HEK293 (cell line): ENCODE results near the gene RPS19.

Experiments
- HOXA7 ChIP-seq: sonication (generic); formaldehyde crosslinking; IDR thresholded peaks from 2 replicates; pipeline ENCODE4 v1.8.1; 2022; ENCODE audit warnings: missing genetic modification reagents, borderline replicate concordance
- ZBTB20 ChIP-seq: fragments of 450-650 bp; formaldehyde crosslinking; IDR thresholded peaks from 2 replicates; pipeline ENCODE4 v1.5.1; 2016; ENCODE audit warnings: missing biosample characterization, missing genetic modification characterization
- ZBTB48 ChIP-seq: fragments of 450-650 bp; formaldehyde crosslinking; IDR thresholded peaks from 2 replicates; pipeline ENCODE4 v1.5.1; 2016; ENCODE audit warnings: missing biosample characterization, missing genetic modification characterization
- ZBTB7A ChIP-seq: fragments of 450-650 bp; formaldehyde crosslinking; IDR thresholded peaks from 2 replicates; pipeline ENCODE4 v1.5.1; 2016; ENCODE audit warnings: low read depth, missing biosample characterization, missing genetic modification characterization
- ZFP3 ChIP-seq: fragments of 450-650 bp; formaldehyde crosslinking; IDR thresholded peaks from 2 replicates; pipeline ENCODE4 v1.5.1; 2016; ENCODE audit warnings: low read depth, missing biosample characterization, missing genetic modification characterization
- ZFP69B ChIP-seq: fragments of 450-650 bp; formaldehyde crosslinking; IDR thresholded peaks from 2 replicates; pipeline ENCODE4 v1.5.1; 2016; ENCODE audit warnings: missing biosample characterization, missing genetic modification characterization
- ZIC2 ChIP-seq: fragments of 450-650 bp; formaldehyde crosslinking; IDR thresholded peaks from 2 replicates; pipeline ENCODE4 v1.5.1; 2016; ENCODE audit warnings: missing biosample characterization, missing genetic modification characterization
- ZNF112 ChIP-seq: fragments of 450-650 bp; formaldehyde crosslinking; IDR thresholded peaks from 2 replicates; pipeline ENCODE4 v1.5.0; 2017; ENCODE audit warnings: missing biosample characterization, missing genetic modification characterization
- ZNF132 ChIP-seq: fragments of 450-650 bp; formaldehyde crosslinking; IDR thresholded peaks from 2 replicates; pipeline ENCODE4 v1.5.1; 2017; ENCODE audit warnings: missing biosample characterization, missing genetic modification characterization, borderline replicate concordance
- ZNF138 ChIP-seq: fragments of 450-650 bp; formaldehyde crosslinking; IDR thresholded peaks from 2 replicates; pipeline ENCODE4 v1.5.1; 2016; ENCODE audit warnings: missing biosample characterization, missing genetic modification characterization, borderline replicate concordance
- ZNF184 ChIP-seq: fragments of 450-650 bp; IDR thresholded peaks from 2 replicates; pipeline ENCODE4 v1.5.1; 2018; ENCODE audit warnings: missing biosample characterization, mild to moderate bottlenecking, missing genetic modification characterization
- ZNF211 ChIP-seq: fragments of 450-650 bp; formaldehyde crosslinking; IDR thresholded peaks from 2 replicates; pipeline ENCODE4 v1.5.1; 2016; ENCODE audit warnings: low read depth, missing biosample characterization, missing genetic modification characterization
- ZNF248 ChIP-seq: fragments of 450-650 bp; formaldehyde crosslinking; IDR thresholded peaks from 2 replicates; pipeline ENCODE4 v1.5.1; 2017; ENCODE audit warnings: missing biosample characterization, missing genetic modification characterization
- ZNF280C ChIP-seq: fragments of 450-650 bp; formaldehyde crosslinking; IDR thresholded peaks from 2 replicates; pipeline ENCODE4 v1.5.1; 2016; ENCODE audit warnings: missing biosample characterization, missing genetic modification characterization
- ZNF335 ChIP-seq: fragments of 450-650 bp; formaldehyde crosslinking; conservative IDR thresholded peaks from 2 replicates; pipeline ENCODE4 v1.5.1; 2016; ENCODE audit warnings: missing biosample characterization, missing genetic modification characterization
- ZNF404 ChIP-seq: fragments of 450-650 bp; formaldehyde crosslinking; IDR thresholded peaks from 2 replicates; pipeline ENCODE4 v1.5.1; 2017; ENCODE audit warnings: missing biosample characterization, missing genetic modification characterization
- ZNF501 ChIP-seq: fragments of 450-650 bp; formaldehyde crosslinking; IDR thresholded peaks from 2 replicates; pipeline ENCODE4 v1.5.1; 2016; ENCODE audit warnings: missing biosample characterization, missing genetic modification characterization
- ZNF510 ChIP-seq: fragments of 450-650 bp; formaldehyde crosslinking; IDR thresholded peaks from 2 replicates; pipeline ENCODE4 v1.5.1; 2018; ENCODE audit warnings: mild to moderate bottlenecking, missing genetic modification characterization, missing biosample characterization; ENCODE audit not compliant: insufficient replicate concordance
- ZNF529 ChIP-seq: fragments of 450-650 bp; formaldehyde crosslinking; IDR thresholded peaks from 2 replicates; pipeline ENCODE4 v1.5.1; 2017; ENCODE audit warnings: missing genetic modification characterization, missing biosample characterization; ENCODE audit not compliant: insufficient replicate concordance
- ZNF530 ChIP-seq: fragments of 450-650 bp; formaldehyde crosslinking; IDR thresholded peaks from 2 replicates; pipeline ENCODE4 v1.5.1; 2016; ENCODE audit warnings: low read depth, missing biosample characterization, missing genetic modification characterization
- ZNF548 ChIP-seq: fragments of 450-650 bp; formaldehyde crosslinking; IDR thresholded peaks from 2 replicates; pipeline ENCODE4 v1.5.1; 2016; ENCODE audit warnings: missing biosample characterization, missing genetic modification characterization
- ZNF555 ChIP-seq: fragments of 450-650 bp; formaldehyde crosslinking; conservative IDR thresholded peaks from 2 replicates; pipeline ENCODE4 v1.5.1; 2017; ENCODE audit warnings: missing biosample characterization, mild to moderate bottlenecking, missing genetic modification characterization, inconsistent platforms
- ZNF561 ChIP-seq: fragments of 450-650 bp; IDR thresholded peaks from 2 replicates; pipeline ENCODE4 v1.5.1; 2018; ENCODE audit warnings: missing biosample characterization, missing genetic modification characterization, borderline replicate concordance
- ZNF629 ChIP-seq: fragments of 450-650 bp; formaldehyde crosslinking; IDR thresholded peaks from 2 replicates; pipeline ENCODE4 v1.5.1; 2017; ENCODE audit warnings: missing biosample characterization, missing genetic modification characterization
- ZNF747 ChIP-seq: fragments of 450-650 bp; formaldehyde crosslinking; IDR thresholded peaks from 2 replicates; pipeline ENCODE4 v1.5.1; 2016; ENCODE audit warnings: missing biosample characterization, missing genetic modification characterization
- ZNF777 ChIP-seq: fragments of 450-650 bp; formaldehyde crosslinking; IDR thresholded peaks from 2 replicates; pipeline ENCODE4 v1.5.1; 2017; ENCODE audit warnings: missing biosample characterization, missing genetic modification characterization, borderline replicate concordance
- ZNF830 ChIP-seq: fragments of 450-650 bp; IDR thresholded peaks from 2 replicates; pipeline ENCODE4 v1.5.0; 2018; ENCODE audit warnings: missing biosample characterization, missing genetic modification characterization, low read depth, mild to moderate bottlenecking, moderate library complexity
- TF ChIP-seq, protein P1 (sequence below): fragments of 450-650 bp; formaldehyde crosslinking; IDR thresholded peaks from 2 replicates; pipeline ENCODE4 v1.5.1; 2017; ENCODE audit warnings: missing biosample characterization, mild to moderate bottlenecking, missing genetic modification characterization, moderate library complexity
- TF ChIP-seq, protein P2 (sequence below): sonication (generic); formaldehyde crosslinking; IDR thresholded peaks from 2 replicates; pipeline ENCODE4 v1.8.1; 2022; ENCODE audit warnings: mild to moderate bottlenecking, moderate library complexity, missing genetic modification reagents

The RPS19 gene

DNA sequence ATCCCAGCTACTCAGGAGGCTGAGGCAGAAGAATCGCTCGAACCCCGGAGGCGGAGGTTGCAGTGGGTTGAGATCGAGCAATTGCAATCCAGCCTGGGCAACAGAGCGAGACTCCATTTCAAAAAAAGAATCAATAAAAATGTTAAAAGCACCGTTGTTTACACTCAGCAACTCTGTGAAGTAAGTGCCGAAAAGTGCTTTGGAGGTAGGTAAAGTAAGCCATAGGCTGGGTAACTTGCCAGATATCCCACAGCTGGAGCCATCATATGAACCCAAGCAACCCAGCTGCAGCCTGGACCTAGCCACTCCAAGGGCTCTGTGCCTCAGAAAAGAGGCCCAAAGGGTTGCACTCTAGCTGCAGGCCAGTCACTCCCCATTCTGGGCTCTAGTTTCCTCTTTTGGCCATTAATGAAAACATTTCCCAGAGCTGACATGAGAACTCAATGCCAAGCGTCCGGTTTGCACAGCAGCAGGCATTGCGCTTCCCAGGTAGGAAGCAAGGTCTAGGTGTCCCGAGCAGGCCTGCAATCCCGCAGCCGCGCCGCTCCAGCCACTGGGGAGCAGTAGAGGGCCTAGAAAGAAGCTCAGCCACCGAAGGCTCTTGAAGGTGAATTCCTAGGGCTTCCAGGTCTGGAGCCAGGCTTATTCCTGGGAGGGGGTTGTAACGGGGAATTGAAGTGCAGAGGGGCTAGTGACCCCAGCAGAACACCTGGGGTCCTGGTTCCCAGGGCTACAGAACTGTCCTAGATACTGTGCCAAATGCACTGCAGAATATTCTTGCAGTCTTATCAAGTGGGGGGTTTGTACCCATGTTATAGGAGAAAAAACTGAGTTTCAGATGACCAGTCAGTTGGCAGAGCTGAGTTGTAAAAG is 13.0 kb downstream of the RPS19 start (continued):
- TF ChIP-seq, protein P1, sequence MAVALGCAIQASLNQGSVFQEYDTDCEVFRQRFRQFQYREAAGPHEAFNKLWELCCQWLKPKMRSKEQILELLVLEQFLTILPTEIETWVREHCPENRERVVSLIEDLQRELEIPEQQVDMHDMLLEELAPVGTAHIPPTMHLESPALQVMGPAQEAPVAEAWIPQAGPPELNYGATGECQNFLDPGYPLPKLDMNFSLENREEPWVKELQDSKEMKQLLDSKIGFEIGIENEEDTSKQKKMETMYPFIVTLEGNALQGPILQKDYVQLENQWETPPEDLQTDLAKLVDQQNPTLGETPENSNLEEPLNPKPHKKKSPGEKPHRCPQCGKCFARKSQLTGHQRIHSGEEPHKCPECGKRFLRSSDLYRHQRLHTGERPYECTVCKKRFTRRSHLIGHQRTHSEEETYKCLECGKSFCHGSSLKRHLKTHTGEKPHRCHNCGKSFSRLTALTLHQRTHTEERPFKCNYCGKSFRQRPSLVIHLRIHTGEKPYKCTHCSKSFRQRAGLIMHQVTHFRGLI (tag by site-specific recombination): no peak
- TF ChIP-seq ZFP69B (tag by site-specific recombination): 0 out of 2 replicates have a peak, but pooled peaks have one; percentile 12
- no peak for TF ChIP-seq ZIC2 (tag by site-specific recombination)
- TF ChIP-seq ZBTB20 (tag by site-specific recombination): no peak
- no peak for TF ChIP-seq ZNF404
- TF ChIP-seq ZNF335 (tag by site-specific recombination): peak; percentile 60
- TF ChIP-seq ZNF548: no peak
- TF ChIP-seq ZNF280C (tag by site-specific recombination): no peak
- TF ChIP-seq ZBTB7A (tag by site-specific recombination): no peak
- no peak for TF ChIP-seq HOXA7 (CRISPR knock-in tag)
- no peak for TF ChIP-seq ZNF112
- TF ChIP-seq ZNF138 (tag by site-specific recombination): no peak
- no peak for TF ChIP-seq ZNF555
- no peak for TF ChIP-seq ZNF830 (tag by site-specific recombination)
- TF ChIP-seq ZNF184: no peak
- TF ChIP-seq ZNF248 (tag by site-specific recombination): no peak
- TF ChIP-seq ZNF777: no peak
- no peak for TF ChIP-seq ZNF132
- TF ChIP-seq ZNF211 (tag by site-specific recombination): no peak
- TF ChIP-seq ZNF510 (tag by site-specific recombination): no peak
- TF ChIP-seq ZNF629 (tag by site-specific recombination): 0 out of 2 replicates have a peak, but pooled peaks have one; percentile 34
- no peak for TF ChIP-seq ZNF529 (tag by site-specific recombination)
- TF ChIP-seq ZFP3 (tag by site-specific recombination): no peak
- no peak for TF ChIP-seq ZBTB48 (tag by site-specific recombination)
- TF ChIP-seq, protein P2, sequence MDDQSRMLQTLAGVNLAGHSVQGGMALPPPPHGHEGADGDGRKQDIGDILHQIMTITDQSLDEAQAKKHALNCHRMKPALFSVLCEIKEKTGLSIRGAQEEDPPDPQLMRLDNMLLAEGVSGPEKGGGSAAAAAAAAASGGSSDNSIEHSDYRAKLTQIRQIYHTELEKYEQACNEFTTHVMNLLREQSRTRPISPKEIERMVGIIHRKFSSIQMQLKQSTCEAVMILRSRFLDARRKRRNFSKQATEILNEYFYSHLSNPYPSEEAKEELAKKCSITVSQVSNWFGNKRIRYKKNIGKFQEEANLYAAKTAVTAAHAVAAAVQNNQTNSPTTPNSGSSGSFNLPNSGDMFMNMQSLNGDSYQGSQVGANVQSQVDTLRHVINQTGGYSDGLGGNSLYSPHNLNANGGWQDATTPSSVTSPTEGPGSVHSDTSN (CRISPR knock-in tag): no peak
- TF ChIP-seq ZNF747 (tag by site-specific recombination): no peak
- no peak for TF ChIP-seq ZNF530 (tag by site-specific recombination)
- no peak for TF ChIP-seq ZNF501 (tag by site-specific recombination)
- TF ChIP-seq ZNF561 (tag by site-specific recombination): no peak
- TF ChIP-seq, all 188 proteins: peak for 27
